OCI-LY7 (cell line): Measurements from ENCODE around the gene KAZN.

Experiments
- CTCF ChIP-seq: fragments of 200-600 bp; sonication (generic); conservative IDR thresholded peaks from 2 replicates; pipeline ENCODE4 v1.5.1; 2014; ENCODE audit warnings: mild to moderate bottlenecking, antibody characterized with exemption, low read length, moderate library complexity, mixed read lengths
- EZH2phosphoT487 ChIP-seq: fragments of 200-600 bp; sonication (generic); IDR thresholded peaks from 2 replicates; pipeline ENCODE4 v1.6.1; 2018; ENCODE audit warnings: low read depth, borderline replicate concordance, mild to moderate bottlenecking, mixed run types, antibody characterized with exemption, low read length, moderate library complexity, mixed read lengths

- TF ChIP-seq CTCF (no peak), EZH2phosphoT487 (no peak)
Measured at GRCh38 chr1:14555091-14555490, 43.4 kb upstream of the KAZN start.
